Transverse colon (tissue), 4 donors: ENCODE data around the gene MRPS10.

Source experiments
- EP300 ChIP-seq: sonication (generic); formaldehyde crosslinking; IDR thresholded peaks from one replicate; pipeline ENCODE4 v1.6.1; 2017; ENCODE audit warnings: antibody characterized with exemption, low read depth
- POLR2A ChIP-seq: fragments of 450-650 bp; IDR thresholded peaks from one replicate; pipeline ENCODE4 v1.6.1; 2016; ENCODE audit warnings: antibody characterized with exemption, mild to moderate bottlenecking, moderate library complexity
- POLR2AphosphoS5 ChIP-seq, 3 donors: sonication (generic); formaldehyde crosslinking; IDR thresholded peaks; one replicate each; pipeline ENCODE4 v1.6.1; 2016; ENCODE audit warnings: antibody characterized with exemption in 3 of 3
- TF ChIP-seq, protein P1 (sequence below), 5 experiments: fragments of 200-600 bp in 3 of 5; fragments of 450-650 bp in 2 of 5; sonication (generic) in 3 of 5; IDR thresholded peaks; 1 replicate in 2 of 5; 2 replicates in 3 of 5; pipeline ENCODE4 v1.5.1; 2016 to 2017; ENCODE audit warnings: antibody characterized with exemption in 5 of 5, inconsistent platforms in 3 of 5, mild to moderate bottlenecking in 2 of 5, moderate library complexity in 1 of 5

DNA sequence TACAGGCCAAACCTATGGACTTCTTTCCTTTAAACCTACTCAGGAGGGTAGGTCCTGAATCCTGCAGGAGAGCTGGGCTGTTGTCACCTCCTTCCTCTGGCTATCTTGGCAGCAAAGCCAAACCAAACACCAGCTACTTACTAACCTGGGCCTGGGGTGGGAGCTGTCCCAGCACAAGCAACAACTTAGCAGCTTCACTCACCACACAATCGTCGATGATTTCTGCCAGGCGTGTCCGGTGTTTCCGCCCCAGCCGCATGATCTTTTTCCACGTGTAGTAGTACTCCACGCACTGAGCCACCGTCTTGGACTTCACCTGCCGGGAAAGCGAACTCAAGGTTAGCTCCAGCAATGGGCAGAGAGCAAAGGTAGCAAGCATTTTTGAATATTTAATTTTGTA is 25.4 kb upstream of the MRPS10 start:
- TF ChIP-seq, protein P1, sequence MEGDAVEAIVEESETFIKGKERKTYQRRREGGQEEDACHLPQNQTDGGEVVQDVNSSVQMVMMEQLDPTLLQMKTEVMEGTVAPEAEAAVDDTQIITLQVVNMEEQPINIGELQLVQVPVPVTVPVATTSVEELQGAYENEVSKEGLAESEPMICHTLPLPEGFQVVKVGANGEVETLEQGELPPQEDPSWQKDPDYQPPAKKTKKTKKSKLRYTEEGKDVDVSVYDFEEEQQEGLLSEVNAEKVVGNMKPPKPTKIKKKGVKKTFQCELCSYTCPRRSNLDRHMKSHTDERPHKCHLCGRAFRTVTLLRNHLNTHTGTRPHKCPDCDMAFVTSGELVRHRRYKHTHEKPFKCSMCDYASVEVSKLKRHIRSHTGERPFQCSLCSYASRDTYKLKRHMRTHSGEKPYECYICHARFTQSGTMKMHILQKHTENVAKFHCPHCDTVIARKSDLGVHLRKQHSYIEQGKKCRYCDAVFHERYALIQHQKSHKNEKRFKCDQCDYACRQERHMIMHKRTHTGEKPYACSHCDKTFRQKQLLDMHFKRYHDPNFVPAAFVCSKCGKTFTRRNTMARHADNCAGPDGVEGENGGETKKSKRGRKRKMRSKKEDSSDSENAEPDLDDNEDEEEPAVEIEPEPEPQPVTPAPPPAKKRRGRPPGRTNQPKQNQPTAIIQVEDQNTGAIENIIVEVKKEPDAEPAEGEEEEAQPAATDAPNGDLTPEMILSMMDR (IDR thresholded peaks at IDR 0.05): no peak
- TF ChIP-seq POLR2A (no peak), EP300 (no peak), POLR2AphosphoS5 (IDR thresholded peaks at IDR 0.05) (no peak)
